AG04449 (cell line): ENCODE results near the gene IFNAR2.

Experiments
- CTCF ChIA-PET: fragments of 350-600 bp; formaldehyde crosslinking; extraction: SDS; loops from one replicate; lab custom pipeline; 2021; ENCODE audit warnings: antibody characterized with exemption; lab: Yijun Ruan, JAX
- POLR2A ChIA-PET: fragments of 400-600, 350-600 bp; formaldehyde crosslinking; extraction: SDS; loops from one replicate; lab custom pipeline; 2020; ENCODE audit warnings: antibody characterized with exemption, inconsistent platforms; lab: Yijun Ruan, JAX
- DNase-seq: peaks from one replicate; pipeline ENCODE4 v3.0.0-alpha.2; 2010; ENCODE audit warnings: low read depth, low spot score
- H3K4me3 ChIP-seq: 2 replicates; pipeline ENCODE4 v1.5.1; 2011; ENCODE audit warnings: low read depth, mild to moderate bottlenecking, control low read depth, low read length
- TF ChIP-seq, protein P1 (sequence below): IDR thresholded peaks from one replicate; pipeline ENCODE4 v1.5.1; 2011; ENCODE audit warnings: mild to moderate bottlenecking, moderate library complexity, low read length, control low read depth, inconsistent platforms; ENCODE audit not compliant: insufficient read depth; ENCODE audit errors: missing control alignments

IFNAR2 gene

DNA sequence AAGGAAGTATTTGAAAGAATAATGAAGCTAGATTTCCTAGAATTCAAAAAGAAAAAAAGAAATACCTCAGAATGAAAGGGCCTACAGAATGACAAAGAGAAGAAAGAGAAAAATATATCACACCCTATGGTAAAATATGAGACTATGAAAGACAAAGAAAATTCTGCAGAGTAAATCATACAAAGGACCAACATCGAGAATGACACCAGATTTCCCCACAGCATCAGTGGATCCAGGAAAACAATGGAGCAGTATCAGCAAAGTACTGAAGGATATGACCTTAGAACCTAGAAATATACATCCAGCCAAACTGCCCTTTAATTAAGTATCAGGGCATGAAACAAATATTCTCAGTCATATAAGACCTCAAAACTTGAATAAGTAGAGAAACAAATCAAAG lies 21.2 kb upstream of the IFNAR2 start:
- DNase-seq, result no peak
- H3K4me3 ChIP-seq, result no peak overlapping the region
- ChIA-PET POLR2A (no interaction called here), CTCF (interaction anchor here (1.3 kb wide), 1 partner anchor 236 kb away, joined by 3 read pairs; no protein-coding TSS in a partner anchor)
- TF ChIP-seq, protein P1, sequence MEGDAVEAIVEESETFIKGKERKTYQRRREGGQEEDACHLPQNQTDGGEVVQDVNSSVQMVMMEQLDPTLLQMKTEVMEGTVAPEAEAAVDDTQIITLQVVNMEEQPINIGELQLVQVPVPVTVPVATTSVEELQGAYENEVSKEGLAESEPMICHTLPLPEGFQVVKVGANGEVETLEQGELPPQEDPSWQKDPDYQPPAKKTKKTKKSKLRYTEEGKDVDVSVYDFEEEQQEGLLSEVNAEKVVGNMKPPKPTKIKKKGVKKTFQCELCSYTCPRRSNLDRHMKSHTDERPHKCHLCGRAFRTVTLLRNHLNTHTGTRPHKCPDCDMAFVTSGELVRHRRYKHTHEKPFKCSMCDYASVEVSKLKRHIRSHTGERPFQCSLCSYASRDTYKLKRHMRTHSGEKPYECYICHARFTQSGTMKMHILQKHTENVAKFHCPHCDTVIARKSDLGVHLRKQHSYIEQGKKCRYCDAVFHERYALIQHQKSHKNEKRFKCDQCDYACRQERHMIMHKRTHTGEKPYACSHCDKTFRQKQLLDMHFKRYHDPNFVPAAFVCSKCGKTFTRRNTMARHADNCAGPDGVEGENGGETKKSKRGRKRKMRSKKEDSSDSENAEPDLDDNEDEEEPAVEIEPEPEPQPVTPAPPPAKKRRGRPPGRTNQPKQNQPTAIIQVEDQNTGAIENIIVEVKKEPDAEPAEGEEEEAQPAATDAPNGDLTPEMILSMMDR, result no peak

DNA sequence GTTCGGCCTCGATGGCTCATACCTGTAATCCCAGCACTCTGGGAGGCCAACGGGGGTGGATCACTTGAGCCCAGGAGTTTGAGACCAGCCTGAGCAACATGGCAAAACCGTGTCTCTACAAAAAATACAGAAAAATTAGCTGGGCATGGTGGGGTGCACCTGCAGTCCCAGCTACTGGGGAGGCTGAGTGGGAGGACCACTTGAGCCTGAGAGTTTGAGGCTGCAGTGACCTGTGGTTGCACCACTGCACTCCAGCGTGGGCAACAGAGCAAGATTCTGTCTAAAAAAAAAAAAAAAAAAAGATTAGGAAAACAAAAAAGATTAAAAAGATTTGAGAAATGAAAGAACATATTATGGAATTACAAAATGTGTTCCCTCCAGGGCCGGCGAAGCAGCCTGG lies 18.4 kb upstream of the IFNAR2 start:
- POLR2A ChIA-PET, result no interaction called here
- CTCF ChIA-PET, result interaction anchor here (1.0 to 2.0 kb wide), 3 partner anchors 14 to 234 kb away, joined by 4 to 7 read pairs (median 5); no protein-coding TSS in a partner anchor
- no peak overlapping the region for H3K4me3 ChIP-seq
- DNase-seq, result no peak
- TF ChIP-seq, protein P1, result no peak

DNA sequence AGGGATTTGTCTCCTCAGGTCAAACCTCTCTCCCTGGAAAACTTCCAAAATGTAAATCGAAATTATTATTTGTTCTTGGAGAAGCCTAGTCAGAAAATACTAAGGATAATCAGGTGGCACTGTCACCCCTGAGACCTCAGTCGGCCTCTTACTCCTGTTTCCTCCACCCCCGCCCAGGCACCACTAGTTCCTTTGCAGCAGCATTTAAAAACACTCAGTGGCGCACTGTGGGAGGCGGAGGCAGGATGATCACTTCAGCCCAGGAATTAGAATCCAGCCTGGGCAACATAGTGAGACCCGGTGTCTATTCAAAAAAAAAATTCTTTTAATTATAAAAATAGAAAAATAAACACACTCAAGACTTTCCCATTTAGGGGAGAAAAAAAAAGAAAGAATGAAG lies 18.0 kb upstream of the IFNAR2 start:
- POLR2A ChIA-PET, result no interaction called here
- no peak overlapping the region for H3K4me3 ChIP-seq
- no peak for DNase-seq
- CTCF ChIA-PET, result interaction anchor here (2.0 kb wide), 1 partner anchor 15 kb away, joined by 4 read pairs; no protein-coding TSS in a partner anchor
- TF ChIP-seq, protein P1, result no peak

DNA sequence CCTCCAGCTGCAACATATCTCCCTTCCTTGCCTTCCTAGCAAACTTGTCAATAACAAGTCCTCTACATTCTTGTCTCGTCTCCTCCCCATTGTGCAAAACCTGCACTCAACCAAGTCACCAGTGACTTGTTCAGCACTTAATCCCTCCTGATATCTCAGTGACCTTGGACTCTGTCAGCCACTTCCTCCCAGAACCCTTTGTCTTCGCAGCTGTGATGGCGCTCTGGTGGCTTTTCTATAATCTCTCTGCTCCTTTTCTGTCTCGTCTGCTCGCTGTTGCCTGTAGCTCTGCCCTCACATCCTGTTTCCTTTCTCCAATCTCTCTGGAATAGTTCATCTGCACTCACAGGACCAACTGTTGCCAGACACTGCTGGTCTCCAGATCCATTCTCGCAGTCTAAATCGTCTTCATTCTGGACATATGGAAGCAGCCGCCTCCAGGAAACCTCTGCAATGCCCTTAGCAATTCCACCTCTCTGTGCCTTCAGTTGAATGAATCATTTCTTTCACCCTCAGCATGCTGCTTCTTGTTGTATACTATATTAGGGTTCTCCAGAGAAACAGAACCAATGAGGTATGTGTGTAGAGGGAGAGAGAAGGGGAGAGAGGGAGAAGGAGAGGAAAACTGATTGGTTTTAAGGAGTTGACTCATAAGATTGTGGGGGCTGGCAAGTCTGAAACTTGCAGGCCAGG lies 17.4 kb upstream of the IFNAR2 start:
- DNase-seq, result no peak
- ChIA-PET CTCF (no interaction called here), POLR2A (interaction anchor here (1.0 kb wide), 1 partner anchor 18 kb away, joined by 3 read pairs; the partner anchor contains the start of gene IFNAR2)

DNA sequence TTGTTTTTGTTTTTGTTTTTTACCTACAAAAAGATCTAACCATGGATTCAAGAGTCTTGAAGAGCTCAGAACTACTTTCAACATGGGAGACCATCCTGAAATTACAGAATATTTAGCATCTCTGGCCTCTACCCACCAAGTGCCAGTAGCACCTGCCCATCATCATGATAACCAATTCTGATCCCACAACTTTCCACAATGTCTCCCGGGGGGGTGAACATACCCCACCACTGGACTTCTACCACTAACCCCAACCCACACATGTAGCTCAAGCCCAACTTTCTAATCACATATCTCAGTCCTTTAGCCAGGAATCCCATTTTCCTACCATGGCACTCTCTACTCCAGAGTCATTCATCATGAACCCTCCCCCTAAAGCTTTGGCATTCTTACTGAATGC lies 15.7 kb upstream of the IFNAR2 start:
- DNase-seq, result no peak
- TF ChIP-seq, protein P1, result no peak
- no peak overlapping the region for H3K4me3 ChIP-seq
- ChIA-PET POLR2A (no interaction called here), CTCF (interaction anchor here (0.9 to 1.2 kb wide), 3 partner anchors 12 to 231 kb away, joined by 3 to 4 read pairs (median 3); no protein-coding TSS in a partner anchor)

More for the DNA sequence above, 17.4 kb upstream of the IFNAR2 start:
- TF ChIP-seq, protein P1, result no peak
- H3K4me3 ChIP-seq, result peak overlapping the region; percentile 13

DNA sequence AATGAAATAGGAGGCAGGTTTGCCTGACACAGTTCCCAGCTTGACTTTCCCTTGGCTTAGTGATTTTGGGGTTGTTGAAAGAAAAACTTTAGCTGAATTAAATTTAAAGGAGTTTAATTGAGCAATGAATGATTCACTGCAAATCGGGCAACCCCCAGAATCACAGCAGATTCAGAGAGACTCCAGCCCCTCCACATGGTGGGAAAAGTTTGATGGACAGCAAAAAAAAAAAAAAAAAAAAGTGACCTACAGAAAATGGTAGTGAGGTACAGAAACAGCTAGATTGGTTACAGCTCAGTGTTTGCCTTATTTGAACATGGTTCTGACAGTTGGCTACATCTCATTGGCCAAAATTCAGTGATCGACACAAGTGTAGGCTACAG lies 12.6 kb upstream of the IFNAR2 start:
- POLR2A ChIA-PET, result no interaction called here

More for the DNA sequence above, 12.6 kb upstream of the IFNAR2 start:
- no peak overlapping the region for H3K4me3 ChIP-seq
- DNase-seq, result no peak
- TF ChIP-seq, protein P1, result no peak
- CTCF ChIA-PET, result no interaction called here
